SK-N-MC (cell line): ENCODE data around the gene POLR2C.

Source experiments
- EZH2 ChIP-seq: fragments of 200-600 bp; sonication (generic); IDR thresholded peaks from one replicate; pipeline ENCODE4 v1.6.1; 2017; ENCODE audit warnings: antibody characterized with exemption
- FOXP2 ChIP-seq: optimal IDR thresholded peaks from 2 replicates; pipeline ENCODE3; 2011; ENCODE audit warnings: mild to moderate bottlenecking, moderate library complexity; ENCODE audit not compliant: insufficient read depth; ENCODE audit errors: extremely low read length, control extremely low read depth
- POLR2AphosphoS5 ChIP-seq: IDR thresholded peaks from 2 replicates; pipeline ENCODE4 v1.6.1; 2012; ENCODE audit warnings: mild to moderate bottlenecking, low read depth, low read length, borderline replicate concordance

DNA sequence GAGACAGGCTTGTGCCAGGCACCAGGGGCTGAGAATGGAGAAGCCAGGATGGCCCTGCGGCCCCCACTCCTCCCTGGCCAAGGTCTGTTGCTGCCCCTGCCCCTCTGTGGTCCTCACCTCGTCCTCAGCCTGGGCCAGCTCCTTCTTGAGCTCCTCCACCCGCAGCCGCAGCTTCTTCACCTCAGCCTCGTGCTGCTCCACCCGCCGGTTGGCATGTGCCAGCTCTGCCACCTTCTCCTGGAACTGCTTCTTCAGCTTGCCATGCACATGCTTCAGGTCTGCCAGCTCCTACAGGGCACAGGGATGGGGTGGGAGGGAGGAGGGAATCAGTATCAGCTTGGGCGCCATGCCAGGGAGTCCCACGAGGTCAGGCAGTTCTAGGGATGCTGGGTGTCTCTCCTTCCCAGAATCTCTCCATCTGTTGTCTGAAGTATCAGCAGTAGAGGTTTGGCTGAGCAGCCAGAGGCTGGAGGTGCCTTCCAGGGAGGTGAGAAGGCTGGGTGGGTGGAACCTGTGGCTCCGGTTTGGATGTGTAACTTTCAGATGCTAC lies 53.8 kb downstream of the POLR2C start:
- no peak for TF ChIP-seq POLR2AphosphoS5
- no peak for TF ChIP-seq EZH2
- no peak for TF ChIP-seq FOXP2
